Peyer's patch (tissue), 4 donors: ENCODE data around the gene CMPK1.

ENCODE experiments used
- POLR2A ChIP-seq, 2 donors: fragments of 450-650 bp; IDR thresholded peaks; one replicate each; pipeline ENCODE4 v1.5.1; 2017; ENCODE audit warnings: antibody characterized with exemption in 2 of 2, mild to moderate bottlenecking in 2 of 2, moderate library complexity in 2 of 2
- TF ChIP-seq, protein P1 (sequence below), 6 experiments: fragments of 450-650 bp in 4 of 6; fragments of 200-600 bp in 2 of 6; sonication (generic) in 1 of 6; IDR thresholded peaks; one replicate each; pipeline ENCODE4 v1.5.1; 2017 to 2019; ENCODE audit warnings: antibody characterized with exemption in 6 of 6, mild to moderate bottlenecking in 3 of 6, moderate library complexity in 1 of 6

DNA sequence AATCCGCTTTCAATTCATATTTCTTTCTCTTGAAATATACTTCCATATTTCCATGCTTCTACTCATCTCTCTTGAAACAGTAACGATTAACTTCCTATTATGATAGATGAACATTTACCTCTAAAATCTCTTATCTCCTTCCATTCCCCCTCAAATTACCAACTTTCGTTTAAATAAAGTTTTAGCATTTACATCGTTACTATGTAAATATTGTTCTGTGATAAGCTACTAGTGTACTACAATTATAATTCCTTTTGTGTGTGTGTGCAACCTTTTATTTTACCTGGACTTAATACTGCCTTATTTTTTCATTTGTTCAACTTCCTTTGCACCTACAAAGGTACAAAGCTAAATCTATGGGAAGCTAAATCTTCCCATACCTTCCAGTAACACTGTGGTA is 87.0 kb downstream of the CMPK1 start:
- TF ChIP-seq, protein P1, sequence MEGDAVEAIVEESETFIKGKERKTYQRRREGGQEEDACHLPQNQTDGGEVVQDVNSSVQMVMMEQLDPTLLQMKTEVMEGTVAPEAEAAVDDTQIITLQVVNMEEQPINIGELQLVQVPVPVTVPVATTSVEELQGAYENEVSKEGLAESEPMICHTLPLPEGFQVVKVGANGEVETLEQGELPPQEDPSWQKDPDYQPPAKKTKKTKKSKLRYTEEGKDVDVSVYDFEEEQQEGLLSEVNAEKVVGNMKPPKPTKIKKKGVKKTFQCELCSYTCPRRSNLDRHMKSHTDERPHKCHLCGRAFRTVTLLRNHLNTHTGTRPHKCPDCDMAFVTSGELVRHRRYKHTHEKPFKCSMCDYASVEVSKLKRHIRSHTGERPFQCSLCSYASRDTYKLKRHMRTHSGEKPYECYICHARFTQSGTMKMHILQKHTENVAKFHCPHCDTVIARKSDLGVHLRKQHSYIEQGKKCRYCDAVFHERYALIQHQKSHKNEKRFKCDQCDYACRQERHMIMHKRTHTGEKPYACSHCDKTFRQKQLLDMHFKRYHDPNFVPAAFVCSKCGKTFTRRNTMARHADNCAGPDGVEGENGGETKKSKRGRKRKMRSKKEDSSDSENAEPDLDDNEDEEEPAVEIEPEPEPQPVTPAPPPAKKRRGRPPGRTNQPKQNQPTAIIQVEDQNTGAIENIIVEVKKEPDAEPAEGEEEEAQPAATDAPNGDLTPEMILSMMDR (IDR thresholded peaks at IDR 0.05) = no peak
- TF ChIP-seq POLR2A (IDR thresholded peaks at IDR 0.05) = no peak
